ENCODE data around the gene SEC14L1.

GRCh38 chr17:77141846-77142449 lies 1.2 kb downstream of the SEC14L1 start:
- no peak for TF ChIP-seq CTCF (IDR thresholded peaks at IDR 0.05; ENCODE audit: insufficient read depth, low read depth, low read length)
- no peak for TF ChIP-seq EZH2 (IDR thresholded peaks at IDR 0.05; ENCODE audit: insufficient read depth, low read length)
